Panc1 (cell line): Measurements from ENCODE around the gene BMP10. TPM values are rescaled to one million over a fixed set of nuclear protein-coding genes. Genes with fewer than 3 reads are reported as not detected.

Source experiments
- ATAC-seq: fragments of 200-7000 bp; cut with Tn5 transposase; 2 replicates; pipeline ENCODE4 v1.9.1; 2020; ENCODE audit warnings: mild to moderate bottlenecking, moderate library complexity
- BruUV-seq: library from RNA; stranded (reverse); fragments of 400-500 nt; replicated peaks from 2 replicates; lab custom pipeline; 2021; lab: Mats Ljungman, UMichigan
- CTCF ChIA-PET: fragments of 300-600 bp; sonication (Branson Sonifier 250); formaldehyde crosslinking; loops from one replicate; lab custom pipeline; 2022; ENCODE audit warnings: antibody characterized with exemption; lab: Charles Lee
- POLR2A ChIA-PET: fragments of 300-600 bp; sonication (Branson Sonifier 250); formaldehyde crosslinking; loops from one replicate; lab custom pipeline; 2022; ENCODE audit warnings: antibody characterized with exemption; lab: Charles Lee
- DNase-seq: peaks from one replicate; pipeline ENCODE4 v3.0.0-alpha.2; 2010; ENCODE audit warnings: low read depth, low spot score
- H3K27ac ChIP-seq: 2 replicates; pipeline ENCODE4 v1.5.1; 2011; ENCODE audit warnings: mild to moderate bottlenecking, low read length, inconsistent platforms
- H3K27me3 ChIP-seq: fragments of 200-500 bp; sonication (Bioruptor generic); 2 replicates; pipeline ENCODE4 v1.6.0; 2014; ENCODE audit warnings: low read length, inconsistent platforms; ENCODE audit not compliant: control insufficient read depth, insufficient read depth
- H3K36me3 ChIP-seq: fragments of 200-500 bp; sonication (Bioruptor generic); 2 replicates; pipeline ENCODE4 v1.5.1; 2014; ENCODE audit warnings: inconsistent platforms, mild to moderate bottlenecking, low read length, moderate library complexity; ENCODE audit not compliant: control insufficient read depth, insufficient read depth
- H3K4me1 ChIP-seq: 2 replicates; pipeline ENCODE4 v1.5.1; 2011; ENCODE audit warnings: inconsistent platforms, mild to moderate bottlenecking, low read length, moderate library complexity; ENCODE audit not compliant: control insufficient read depth, insufficient read depth
- H3K4me3 ChIP-seq, 2 experiments: 2 replicates each; pipeline ENCODE4 v1.5.1; 2011 to 2012; ENCODE audit warnings: low read depth in 2 of 2, low read length in 2 of 2, mild to moderate bottlenecking in 2 of 2, inconsistent platforms in 1 of 2, moderate library complexity in 1 of 2
- H3K9me3 ChIP-seq: fragments of 200-500 bp; sonication (Bioruptor generic); 2 replicates; pipeline ENCODE4 v1.5.1; 2014; ENCODE audit warnings: low read depth, mild to moderate bottlenecking, inconsistent platforms, low read length, moderate library complexity; ENCODE audit not compliant: control insufficient read depth, insufficient read depth
- CTCF ChIP-seq: fragments of 450-650 bp; IDR thresholded peaks from 2 replicates; pipeline ENCODE4 v1.5.1; 2017; ENCODE audit warnings: mild to moderate bottlenecking
- POLR2AphosphoS5 ChIP-seq: IDR thresholded peaks from 2 replicates; pipeline ENCODE4 v1.6.1; 2012; ENCODE audit warnings: mild to moderate bottlenecking, low read depth, low read length, moderate library complexity
- REST ChIP-seq, 2 experiments: IDR thresholded peaks; 2 replicates each; pipeline ENCODE4 v1.6.1; 2011 to 2012; ENCODE audit warnings: low read depth in 2 of 2, control low read depth in 1 of 2, low read length in 1 of 2, mild to moderate bottlenecking in 1 of 2, moderate library complexity in 1 of 2; ENCODE audit not compliant: insufficient read depth in 1 of 2
- SIN3A ChIP-seq: IDR thresholded peaks from 2 replicates; pipeline ENCODE4 v1.6.1; 2012; ENCODE audit warnings: low read depth, mild to moderate bottlenecking, low read length, moderate library complexity, borderline replicate concordance; ENCODE audit not compliant: insufficient read depth
- TCF7L2 ChIP-seq: IDR thresholded peaks from 2 replicates; pipeline ENCODE4 v1.6.1; 2011; ENCODE audit warnings: mild to moderate bottlenecking, low read depth, low read length, inconsistent platforms
- in situ Hi-C: cut with HindIII; loops from 2 replicates; pipeline ENCODE4 v1.10.0; 2016; ENCODE audit warnings: low sequenced_read_pairs, low pct_unique_long_range_greater_than_20kb
- intact Hi-C: fragments of 100-400 bp; cut with micrococcal nuclease; formaldehyde crosslinking; loops from one replicate; pipeline ENCODE4 v1.10.0; 2022; ENCODE audit not compliant: unreplicated experiment
- total RNA-seq: library from RNA; stranded (reverse); gene quantifications from one replicate; pipeline ENCODE4 v1.2.1, GENCODE V29; 2021; ENCODE audit not compliant: unreplicated experiment

The BMP10 gene
- total RNA-seq, 1 experiment from 2014 or later: not detected

GRCh38 chr2:68911246-68911645 is 40.0 kb upstream of the BMP10 start:
- Histone ChIP-seq H3K36me3 (no peaks in the 10 kb centered on the region), H3K27ac (no peak overlapping the region), H3K4me1 (no peaks in the 10 kb centered on the region), H3K4me3 (no peak overlapping the region), H3K27me3 (no peaks in the 10 kb centered on the region), H3K9me3 (no peaks in the 10 kb centered on the region)
- in situ Hi-C loops (no loop called here), intact Hi-C loops (loop anchor here (5.0 kb wide), 1 partner anchor 204 kb away; no protein-coding TSS in a partner anchor)
- ATAC-seq (no peak), DNase-seq (no peak)
- no TSS peak for BruUV-seq
- POLR2A ChIA-PET: no interaction called here
- CTCF ChIA-PET: interaction anchor here (0.6 kb wide), 2 partner anchors 52 to 105 kb away, joined by 3 to 5 read pairs; no protein-coding TSS in a partner anchor
- no peak for TF ChIP-seq TCF7L2
- no peak for TF ChIP-seq POLR2AphosphoS5
- TF ChIP-seq CTCF: no peak
- TF ChIP-seq SIN3A: no peak
- no peak for TF ChIP-seq REST (IDR thresholded peaks at IDR 0.05; ENCODE audit: insufficient read depth in 1 of 2, low read depth in 2 of 2, low read length in 1 of 2)

GRCh38 chr2:68909793-68910674 is 38.8 kb upstream of the BMP10 start:
- no peaks in the 10 kb centered on the region for H3K36me3 ChIP-seq
- H3K4me1 ChIP-seq: no peaks in the 10 kb centered on the region
- in situ Hi-C loops (no loop called here), intact Hi-C loops (loop anchor here (5.0 kb wide), 2 partner anchors 158 to 203 kb away; no protein-coding TSS in a partner anchor)
- BruUV-seq: no TSS peak
- DNase-seq (peak; percentile 59), ATAC-seq (peak; percentile 72; the same call in 1 of the 2 replicates)
- TF ChIP-seq REST (IDR thresholded peaks at IDR 0.05; ENCODE audit: insufficient read depth in 1 of 2, low read depth in 2 of 2, low read length in 1 of 2) (no peak), CTCF (peak; percentile 93)
- no peaks in the 10 kb centered on the region for H3K9me3 ChIP-seq
- no peak overlapping the region for H3K4me3 ChIP-seq
- POLR2A ChIA-PET: no interaction called here
- CTCF ChIA-PET: interaction anchor here (0.9 kb wide), 1 partner anchor 201 kb away, joined by 3 read pairs; no protein-coding TSS in a partner anchor
- no peak overlapping the region for H3K27ac ChIP-seq
- H3K27me3 ChIP-seq: no peaks in the 10 kb centered on the region
